Keratinocyte (primary cell): ENCODE data around the gene COL8A2. TPM values are rescaled to one million over a fixed set of nuclear protein-coding genes. Genes with fewer than 3 reads are reported as not detected.

ENCODE experiments used
- DNase-seq: peaks from one replicate; pipeline ENCODE4 v3.0.0-alpha.2; 2011; ENCODE audit warnings: low read depth, missing footprints, low spot score
- FAIRE-seq: peaks from 2 replicates; lab custom pipeline; 2011; peaks lifted over from hg19 to GRCh38; lab: Jason Lieb, UNC
- H2AFZ ChIP-seq: 2 replicates; pipeline ENCODE4 v1.6.0; 2012; ENCODE audit warnings: low read length, control low read depth, inconsistent platforms; ENCODE audit not compliant: control insufficient read depth
- H3K27ac ChIP-seq: 2 replicates; pipeline ENCODE4 v1.5.1; 2011; ENCODE audit warnings: low read length; ENCODE audit not compliant: control insufficient read depth, insufficient read depth
- H3K27me3 ChIP-seq: 3 replicates; pipeline ENCODE4 v1.6.0; 2011; ENCODE audit warnings: low read length; ENCODE audit not compliant: control insufficient read depth, insufficient read depth; ENCODE audit errors: extremely low read depth
- H3K36me3 ChIP-seq, 2 experiments: 2 replicates in 1 of 2; 3 replicates in 1 of 2; pipeline ENCODE4 v1.5.1; 2011; ENCODE audit warnings: low read length in 2 of 2, mild to moderate bottlenecking in 1 of 2; ENCODE audit not compliant: control insufficient read depth in 2 of 2, insufficient read depth in 2 of 2; ENCODE audit errors: extremely low read depth in 1 of 2
- H3K4me1 ChIP-seq: 3 replicates; pipeline ENCODE4 v1.5.1; 2011; ENCODE audit warnings: low read length; ENCODE audit not compliant: control insufficient read depth, insufficient read depth; ENCODE audit errors: extremely low read depth
- H3K4me2 ChIP-seq: 3 replicates; pipeline ENCODE4 v1.6.0; 2011; ENCODE audit warnings: low read depth, low read length; ENCODE audit not compliant: control insufficient read depth, insufficient read depth; ENCODE audit errors: extremely low read depth
- H3K4me3 ChIP-seq, 3 experiments: fragments of 200-600 bp in 1 of 3; sonication (generic) in 1 of 3; 2 replicates in 2 of 3; 3 replicates in 1 of 3; pipeline ENCODE4 v1.5.1; 2011 to 2016; ENCODE audit warnings: low read length in 3 of 3, mild to moderate bottlenecking in 3 of 3, control low read depth in 2 of 3, inconsistent platforms in 1 of 3, low read depth in 1 of 3, mixed read lengths in 1 of 3, mixed run types in 1 of 3, moderate library complexity in 1 of 3; ENCODE audit not compliant: control insufficient read depth in 2 of 3, insufficient read depth in 2 of 3; ENCODE audit errors: extremely low read depth in 1 of 3
- H3K79me2 ChIP-seq: 2 replicates; pipeline ENCODE4 v1.6.0; 2012; ENCODE audit warnings: low read length; ENCODE audit not compliant: control insufficient read depth, insufficient read depth
- H3K9ac ChIP-seq: 3 replicates; pipeline ENCODE4 v1.6.0; 2011; ENCODE audit warnings: low read length; ENCODE audit not compliant: control insufficient read depth, insufficient read depth; ENCODE audit errors: extremely low read depth
- H3K9me1 ChIP-seq: 3 replicates; pipeline ENCODE4 v1.6.0; 2011; ENCODE audit warnings: low read length; ENCODE audit not compliant: control insufficient read depth, insufficient read depth; ENCODE audit errors: extremely low read depth
- H3K9me3 ChIP-seq: 2 replicates; pipeline ENCODE4 v1.5.1; 2012; ENCODE audit warnings: low read depth, low read length; ENCODE audit not compliant: control insufficient read depth
- H4K20me1 ChIP-seq: 3 replicates; pipeline ENCODE4 v1.6.0; 2011; ENCODE audit warnings: low read length; ENCODE audit not compliant: control insufficient read depth, insufficient read depth; ENCODE audit errors: extremely low read depth
- CTCF ChIP-seq, 3 experiments: IDR thresholded peaks in 1 of 3; conservative IDR thresholded peaks in 1 of 3; optimal IDR thresholded peaks in 1 of 3; 2 replicates in 2 of 3; 3 replicates in 1 of 3; pipeline versions ENCODE3 to v1.5.1; 2011; ENCODE audit warnings: low read length in 3 of 3, mild to moderate bottlenecking in 3 of 3, moderate library complexity in 2 of 3, control low read depth in 1 of 3, inconsistent platforms in 1 of 3; ENCODE audit not compliant: insufficient read depth in 2 of 3; ENCODE audit errors: extremely low read depth in 1 of 3
- EZH2 ChIP-seq: IDR thresholded peaks from one replicate; pipeline ENCODE4 v1.6.1; 2012; ENCODE audit warnings: inconsistent platforms, mild to moderate bottlenecking, low read length, moderate library complexity
- dilution Hi-C: fragments of 300-500 bp; cut with MboI; formaldehyde crosslinking; loops from one replicate; pipeline ENCODE4 v1.7.0; 2020; ENCODE audit warnings: low sequenced_read_pairs; ENCODE audit not compliant: extremely low pct_ligation_motif_present
- polyA plus RNA-seq, 5 experiments: library from polyadenylated mRNA; depleted of rRNA in 3 of 5; stranded (reverse) in 3 of 5; stranded (forward) in 1 of 5; unstranded in 1 of 5; fragments of >200 nt; gene quantifications; 1 replicate in 1 of 5; 2 replicates in 3 of 5; 3 replicates in 1 of 5; pipeline versions ENCODE4 v1.2.1 to v1.2.3, GENCODE V29; 2011 to 2012; ENCODE audit warnings: missing spikeins in 2 of 5, low read depth in 1 of 5, low replicate concordance in 1 of 5

Gene COL8A2
- polyA plus RNA-seq, 1 donor (not counting 4 experiments of a cell fraction or from before 2014, with no cell fraction given), result 0.09 TPM

GRCh38 chr1:36108314-36108713 lies 16.7 kb downstream of the COL8A2 start:
- no peaks in the 10 kb centered on the region for H3K9me3 ChIP-seq
- no peak overlapping the region for H2AFZ ChIP-seq
- H3K27me3 ChIP-seq, result no peaks in the 10 kb centered on the region
- dilution Hi-C loops, result no loop called here
- TF ChIP-seq CTCF (optimal IDR thresholded peaks at IDR 0.05 in 1 of 3, IDR thresholded peaks at IDR 0.05 in 1 of 3, conservative IDR thresholded peaks at IDR 0.05 in 1 of 3; ENCODE audit: extremely low read depth in 1 of 3, insufficient read depth in 2 of 3, low read length in 3 of 3) (no peak), EZH2 (no peak)
- no peak overlapping the region for H3K27ac ChIP-seq
- no peaks in the 10 kb centered on the region for H3K36me3 ChIP-seq
- no peak overlapping the region for H3K4me2 ChIP-seq
- FAIRE-seq (no peak), DNase-seq (no peak)
- H3K9me1 ChIP-seq, result no peaks in the 10 kb centered on the region
- no peaks in the 10 kb centered on the region for H3K79me2 ChIP-seq
- H4K20me1 ChIP-seq, result no peaks in the 10 kb centered on the region
- H3K4me1 ChIP-seq, result peaks cover 14% of the 10 kb centered on the region
- peak overlapping the region; percentile 53 for H3K9ac ChIP-seq
- no peak overlapping the region for H3K4me3 ChIP-seq

- H2AFZ ChIP-seq, result no peak overlapping the region
- H3K4me3 ChIP-seq, result no peak overlapping the region
- dilution Hi-C loops, result no loop called here
- TF ChIP-seq EZH2 (no peak), CTCF (optimal IDR thresholded peaks at IDR 0.05 in 1 of 3, IDR thresholded peaks at IDR 0.05 in 1 of 3, conservative IDR thresholded peaks at IDR 0.05 in 1 of 3; ENCODE audit: extremely low read depth in 1 of 3, insufficient read depth in 2 of 3, low read length in 3 of 3) (no peak)
- FAIRE-seq (no peak), DNase-seq (no peak)
- H3K9me3 ChIP-seq, result no peaks in the 10 kb centered on the region
- H3K79me2 ChIP-seq, result no peaks in the 10 kb centered on the region
- no peak overlapping the region for H3K9ac ChIP-seq
- H4K20me1 ChIP-seq, result no peaks in the 10 kb centered on the region
- no peak overlapping the region for H3K27ac ChIP-seq
- no peaks in the 10 kb centered on the region for H3K36me3 ChIP-seq
- H3K4me2 ChIP-seq, result no peak overlapping the region
- H3K9me1 ChIP-seq, result no peaks in the 10 kb centered on the region
- H3K27me3 ChIP-seq, result no peaks in the 10 kb centered on the region
- peaks cover 14% of the 10 kb centered on the region for H3K4me1 ChIP-seq
Measured at GRCh38 chr1:36107394-36107793, 17.6 kb downstream of the COL8A2 start.
